RCC 7860 (cell line): ENCODE results near the gene PCBP3.
"Not testable (repeated sequence)": the region's sequence is repeated elsewhere in the genome, so short reads cannot be mapped to it uniquely, and the experiment has no call there.

Source experiments
- DNase-seq: peaks from one replicate; pipeline ENCODE4 v3.0.0-alpha.2; 2015; ENCODE audit warnings: low spot score
- FAIRE-seq: peaks from 2 replicates; lab custom pipeline; 2012; peaks lifted over from hg19 to GRCh38; lab: Jason Lieb, UNC

The PCBP3 gene

GRCh38 chr21:45669382-45669781, 25.9 kb downstream of the PCBP3 start:
- no peak for FAIRE-seq
- no peak for DNase-seq

- DNase-seq, result no peak
- FAIRE-seq, result no peak
Measured at GRCh38 chr21:45670731-45671130, 27.2 kb downstream of the PCBP3 start.

GRCh38 chr21:45678790-45679189, 35.3 kb downstream of the PCBP3 start:
- not testable (repeated sequence) for FAIRE-seq

GRCh38 chr21:45680215-45680614, 36.7 kb downstream of the PCBP3 start:
- DNase-seq (no peak), FAIRE-seq (no peak)

More at GRCh38 chr21:45678790-45679189, 35.3 kb downstream of the PCBP3 start:
- not testable (repeated sequence) for DNase-seq

GRCh38 chr21:45695086-45695485, 51.6 kb downstream of the PCBP3 start:
- no peak for DNase-seq
- FAIRE-seq, result no peak

GRCh38 chr21:45698493-45699184, 55.1 kb downstream of the PCBP3 start:
- no peak for FAIRE-seq

GRCh38 chr21:45699251-45699942, 55.9 kb downstream of the PCBP3 start:
- DNase-seq (no peak), FAIRE-seq (no peak)

More at GRCh38 chr21:45698493-45699184, 55.1 kb downstream of the PCBP3 start:
- DNase-seq, result no peak

GRCh38 chr21:45699966-45700365, 56.4 kb downstream of the PCBP3 start:
- no peak for FAIRE-seq

GRCh38 chr21:45700461-45700860, 56.9 kb downstream of the PCBP3 start:
- DNase-seq (no peak), FAIRE-seq (no peak)

More at GRCh38 chr21:45699966-45700365, 56.4 kb downstream of the PCBP3 start:
- no peak for DNase-seq

GRCh38 chr21:45704311-45705108, 61.0 kb downstream of the PCBP3 start:
- DNase-seq (no peak), FAIRE-seq (no peak)

- FAIRE-seq (no peak), DNase-seq (no peak)
Measured at GRCh38 chr21:45706299-45706698, 62.8 kb downstream of the PCBP3 start.

GRCh38 chr21:45709173-45709572, 65.6 kb downstream of the PCBP3 start:
- DNase-seq (no peak), FAIRE-seq (no peak)

- FAIRE-seq, result no peak
- no peak for DNase-seq
Measured at GRCh38 chr21:45709696-45710268, 66.3 kb downstream of the PCBP3 start.

- DNase-seq, FAIRE-seq: not testable (repeated sequence)
Measured at GRCh38 chr21:45710306-45710705, 66.8 kb downstream of the PCBP3 start.

- FAIRE-seq, result no peak
Measured at GRCh38 chr21:45713613-45714012, 70.1 kb downstream of the PCBP3 start.

GRCh38 chr21:45715441-45715840, 71.9 kb downstream of the PCBP3 start:
- DNase-seq, result no peak
- no peak for FAIRE-seq

More at GRCh38 chr21:45713613-45714012, 70.1 kb downstream of the PCBP3 start:
- DNase-seq, result no peak

GRCh38 chr21:45718413-45718812, 74.9 kb downstream of the PCBP3 start:
- no peak for FAIRE-seq

GRCh38 chr21:45719177-45719802, 75.8 kb downstream of the PCBP3 start:
- FAIRE-seq (no peak), DNase-seq (no peak)

More at GRCh38 chr21:45718413-45718812, 74.9 kb downstream of the PCBP3 start:
- DNase-seq, result no peak

GRCh38 chr21:45720204-45720603, 76.7 kb downstream of the PCBP3 start:
- FAIRE-seq, DNase-seq: not testable (repeated sequence)

- DNase-seq (no peak), FAIRE-seq (no peak)
Measured at GRCh38 chr21:45721671-45722070, 78.1 kb downstream of the PCBP3 start.
